Measurements from ENCODE around the gene ECHS1.
A peak's percentile ranks its signal among the peaks of the same experiment; 100 is the strongest.

ECHS1 gene

DNA sequence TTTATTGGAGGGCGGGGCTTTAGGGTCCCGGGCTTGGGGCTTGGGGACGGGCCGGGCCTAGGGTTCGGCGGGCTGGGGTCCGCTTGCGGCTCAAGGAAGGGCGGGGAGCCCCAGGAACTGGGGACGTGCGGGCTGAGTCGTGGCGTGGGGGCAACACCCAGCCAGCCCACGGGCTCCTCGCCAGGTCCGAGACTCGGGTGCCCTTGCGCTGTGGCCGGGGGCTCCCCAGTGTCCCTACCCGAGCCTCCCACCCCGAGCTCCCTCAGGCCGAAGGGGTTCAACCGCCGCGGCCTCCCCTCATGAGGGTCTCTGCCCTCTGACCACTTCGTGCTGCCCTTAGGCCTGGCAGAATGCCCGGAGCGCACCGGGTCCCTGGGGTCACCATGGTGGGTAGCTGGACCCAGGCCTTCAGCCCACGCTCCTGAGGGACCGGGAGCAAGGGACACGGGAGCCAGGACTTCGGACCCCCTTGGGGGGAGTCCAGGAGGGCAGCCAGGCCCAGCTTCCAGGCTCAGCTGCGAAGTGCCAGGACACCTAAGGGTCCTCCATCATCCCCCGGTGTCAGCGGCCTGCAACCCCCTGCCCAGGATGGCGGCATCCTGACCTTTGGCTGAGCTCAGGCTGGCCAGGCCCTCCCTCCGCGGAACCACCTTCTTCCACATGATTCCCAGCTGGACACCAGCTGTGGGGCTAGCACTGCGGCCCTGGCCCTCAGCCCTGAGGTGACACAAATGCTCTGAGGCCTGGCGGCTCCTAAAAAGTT lies 14.8 kb downstream of the ECHS1 start:
- DNase-seq (ENCODE audit: low spot score) = no peak

DNA sequence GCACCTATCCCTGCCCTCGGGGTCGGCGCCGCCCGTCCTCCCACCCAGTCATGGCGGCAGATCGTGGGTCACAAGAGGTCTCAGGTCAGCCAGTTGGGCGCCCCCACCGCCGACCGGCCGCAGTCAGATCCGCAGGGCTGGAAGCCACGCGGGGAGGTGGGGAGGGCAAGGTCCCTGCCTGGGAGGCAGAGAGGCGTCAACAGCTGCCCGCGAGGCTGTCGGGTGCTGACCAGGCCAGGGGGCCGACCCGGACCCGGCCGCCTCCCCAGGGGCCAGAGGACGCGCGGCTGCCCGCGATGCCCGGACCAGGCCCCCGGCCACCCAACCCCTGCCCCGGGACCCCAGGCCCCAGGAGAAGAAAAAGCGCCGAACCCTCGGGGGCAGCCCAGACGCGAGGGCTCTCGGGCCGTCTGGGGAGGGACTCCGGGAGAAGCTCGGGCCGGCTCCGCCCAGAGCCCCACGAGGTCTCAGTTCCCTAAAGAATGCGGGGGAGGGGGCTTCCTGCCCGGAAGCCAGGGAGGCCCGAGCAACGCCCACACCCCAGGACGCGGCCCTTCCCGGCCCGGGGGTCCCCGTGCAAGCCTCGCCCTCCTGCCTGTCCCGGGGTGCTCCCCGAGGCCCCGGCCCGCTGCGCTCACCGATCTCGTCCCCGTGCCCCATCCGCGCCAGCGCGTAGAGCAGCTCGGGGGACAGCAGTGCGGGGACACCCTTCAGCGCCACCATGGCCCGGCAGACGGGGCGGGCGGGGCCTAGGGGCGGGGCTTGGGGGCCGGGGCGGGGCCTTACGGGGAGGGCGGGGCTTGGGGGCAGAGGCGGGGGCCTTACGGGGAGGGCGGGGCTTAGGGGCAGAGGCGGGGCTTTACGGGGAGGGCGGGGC lies 15.6 kb downstream of the ECHS1 start, which contains the start of gene FUOM:
TSS of gene FUOM (minus strand) at position 735 of the 877 bp plus-strand sequence. CDS start at position 723, 12 bp downstream.
- DNase-seq (ENCODE audit: low spot score) = peak; percentile 90

DNA sequence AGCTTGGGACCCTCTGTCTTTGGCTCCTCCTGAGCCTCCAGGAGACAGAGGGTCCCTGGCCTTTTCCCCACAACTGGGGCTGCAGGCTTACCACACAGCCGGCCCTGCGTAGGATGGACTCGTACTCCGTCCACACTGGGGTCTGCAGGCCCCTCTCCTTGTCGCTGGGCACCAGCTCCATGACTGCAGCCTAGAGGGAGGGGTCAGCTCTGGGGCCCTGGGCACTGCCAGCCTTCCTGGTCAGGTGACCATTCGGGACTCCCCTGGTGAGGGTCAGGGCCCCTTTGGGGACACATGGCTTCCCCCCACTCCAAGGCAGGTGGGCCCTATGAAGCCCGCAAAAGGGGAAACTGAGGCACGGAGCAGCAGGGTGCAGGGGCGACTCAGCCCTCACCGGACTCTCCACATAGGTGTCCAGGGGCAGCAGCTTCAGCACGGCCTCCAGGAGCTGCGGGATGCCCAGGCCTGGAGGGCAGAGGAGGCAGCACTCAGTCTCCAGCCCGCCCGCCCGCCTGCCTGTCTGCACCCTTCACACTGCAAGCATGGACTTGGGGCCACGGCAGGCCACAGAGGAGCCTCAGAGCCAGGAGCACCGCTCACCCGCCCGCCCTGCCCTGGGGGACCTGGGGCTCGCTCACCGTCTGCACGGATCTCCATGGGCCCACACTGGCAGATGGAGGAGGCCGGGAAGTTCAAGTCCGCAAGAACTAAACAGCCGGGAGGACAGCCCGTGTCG lies 16.4 kb downstream of the ECHS1 start:
- no peak for DNase-seq (ENCODE audit: low spot score)

DNA sequence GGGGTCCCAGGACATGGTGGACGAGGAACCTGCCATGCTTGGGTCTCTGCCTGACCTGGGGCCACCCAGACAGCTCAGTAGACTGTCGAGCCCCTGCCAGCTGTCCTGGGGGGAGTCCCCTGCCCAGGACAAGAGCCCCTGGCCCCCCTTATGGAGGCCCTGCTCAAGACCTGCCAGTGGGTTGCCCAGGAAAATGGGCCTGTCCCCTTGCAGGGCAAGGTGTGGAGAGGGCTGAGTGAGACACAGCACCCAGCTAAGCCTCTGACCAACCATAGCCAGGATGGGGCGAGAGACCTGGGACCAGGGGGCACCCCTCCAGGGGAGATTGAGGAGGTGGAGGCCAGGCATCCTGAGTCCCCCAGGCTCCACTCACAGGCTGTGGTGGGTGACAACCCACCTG lies 17.2 kb downstream of the ECHS1 start:
- no peak for DNase-seq (ENCODE audit: low spot score)

DNA sequence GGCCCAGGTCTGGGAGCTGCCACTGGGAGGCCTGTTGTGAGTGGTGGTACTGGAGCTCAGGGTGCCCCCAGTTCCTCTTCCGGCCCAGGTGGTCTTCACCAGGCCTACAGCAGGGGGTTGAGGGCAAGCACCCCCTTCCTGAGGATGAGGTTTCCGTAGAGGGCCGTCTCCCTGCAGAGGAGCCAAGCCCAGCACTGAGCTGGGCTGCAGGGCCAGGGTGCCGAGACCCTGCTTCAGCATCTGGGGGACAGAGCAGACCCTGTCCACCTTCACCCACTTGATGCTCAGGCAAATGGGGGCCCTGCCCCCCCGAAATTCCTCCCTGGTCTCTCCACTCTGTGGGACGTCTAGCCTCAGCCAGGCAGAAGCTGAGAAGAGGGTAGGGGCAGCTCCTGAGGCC lies 17.9 kb downstream of the ECHS1 start:
- no peak for DNase-seq (ENCODE audit: low spot score)

DNA sequence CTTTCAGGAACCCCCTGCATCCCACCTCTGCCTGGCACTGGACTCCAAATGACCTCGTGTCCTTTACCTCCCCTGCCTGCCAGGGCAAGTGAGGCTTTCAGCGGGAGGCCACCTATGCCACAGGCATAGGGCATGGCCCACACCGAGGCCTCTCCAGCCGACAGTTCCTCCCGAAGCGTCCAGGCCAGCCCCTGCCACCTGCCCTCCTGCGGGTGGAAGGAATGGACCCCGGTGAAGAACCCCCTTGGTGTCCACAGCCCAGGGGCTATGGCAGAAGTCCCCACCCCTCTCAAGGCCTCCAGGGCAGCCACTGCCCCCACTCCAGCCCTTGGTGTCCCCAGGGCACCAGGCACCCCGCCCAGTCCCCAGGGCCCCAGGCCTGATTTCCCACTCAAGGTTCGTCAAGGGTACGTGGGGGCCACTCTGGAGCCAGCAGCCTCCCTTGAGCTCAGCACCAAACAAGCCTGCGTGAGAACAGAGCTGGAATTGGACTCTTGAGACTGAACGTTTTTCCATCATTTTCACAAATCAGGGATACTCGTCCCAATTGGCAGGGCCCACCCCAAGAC lies 18.4 kb downstream of the ECHS1 start:
- no peak for DNase-seq (ENCODE audit: low spot score)

DNA sequence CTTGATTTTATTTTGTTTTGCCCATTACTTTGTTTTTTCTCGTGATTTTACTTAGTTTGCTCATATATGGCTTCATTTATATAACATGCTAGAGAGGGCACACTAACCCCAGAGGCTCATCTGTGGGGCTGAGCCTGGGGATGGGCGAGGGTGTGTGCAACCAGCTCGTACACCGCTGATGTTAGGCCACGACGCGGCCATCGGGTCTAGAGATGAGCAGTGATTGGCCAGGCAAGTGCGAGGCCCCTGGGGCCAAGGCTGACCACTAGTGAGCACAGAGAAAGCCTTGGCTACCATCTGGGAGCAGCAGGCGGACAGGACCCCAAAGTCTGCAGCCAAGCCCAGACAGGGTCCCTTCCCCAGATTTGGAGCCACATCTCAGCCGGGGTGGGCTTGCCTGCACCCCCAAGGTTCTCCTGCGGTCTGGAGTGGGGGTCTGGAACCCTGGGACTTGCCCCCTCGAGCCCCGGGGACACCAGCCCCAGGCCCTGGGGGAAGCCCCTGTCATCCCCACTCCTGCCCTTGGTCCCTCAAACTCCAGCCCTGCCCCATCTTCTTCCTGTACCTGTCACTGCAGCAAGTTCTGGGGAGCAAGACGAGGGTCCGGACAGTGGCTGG lies 19.1 kb downstream of the ECHS1 start:
- DNase-seq (ENCODE audit: low spot score) = no peak

DNA sequence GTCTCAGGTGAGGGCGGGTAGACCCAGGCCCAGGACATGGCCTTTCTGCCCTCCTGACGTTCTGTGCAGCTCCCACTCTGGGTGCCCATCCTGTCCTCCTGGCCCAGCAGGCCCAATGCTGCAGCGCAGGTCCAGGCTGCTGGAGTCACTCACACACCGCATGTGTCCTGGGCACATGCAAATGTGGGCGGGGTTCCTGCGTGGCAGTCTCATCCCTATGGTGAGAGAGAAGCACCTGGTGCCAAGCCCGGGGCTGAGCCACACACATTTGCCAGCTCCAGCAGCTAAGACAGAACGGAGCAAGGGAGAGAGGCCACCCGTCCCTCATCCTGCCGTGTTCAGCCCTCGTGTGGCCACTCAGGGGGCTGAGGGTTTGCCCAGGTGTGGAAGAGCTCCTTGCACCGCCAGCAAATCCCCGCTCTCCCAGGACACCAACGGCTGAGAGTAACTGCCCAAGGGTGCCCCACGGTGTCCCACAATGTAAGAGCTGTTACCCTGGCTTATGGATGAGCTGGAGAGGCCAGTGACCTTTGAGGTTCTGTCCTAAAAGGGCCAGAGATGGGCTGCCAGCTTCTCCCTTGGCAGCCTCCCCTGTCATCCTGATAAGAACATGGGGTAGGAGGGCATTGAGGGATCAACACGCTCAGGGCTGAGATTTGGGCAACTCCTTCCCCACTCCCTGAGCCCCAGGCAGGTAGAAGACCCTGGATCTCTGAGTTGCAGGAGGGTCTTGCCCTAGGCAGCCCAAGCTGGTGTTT lies 19.8 kb downstream of the ECHS1 start:
- DNase-seq (ENCODE audit: low spot score) = no peak

DNA sequence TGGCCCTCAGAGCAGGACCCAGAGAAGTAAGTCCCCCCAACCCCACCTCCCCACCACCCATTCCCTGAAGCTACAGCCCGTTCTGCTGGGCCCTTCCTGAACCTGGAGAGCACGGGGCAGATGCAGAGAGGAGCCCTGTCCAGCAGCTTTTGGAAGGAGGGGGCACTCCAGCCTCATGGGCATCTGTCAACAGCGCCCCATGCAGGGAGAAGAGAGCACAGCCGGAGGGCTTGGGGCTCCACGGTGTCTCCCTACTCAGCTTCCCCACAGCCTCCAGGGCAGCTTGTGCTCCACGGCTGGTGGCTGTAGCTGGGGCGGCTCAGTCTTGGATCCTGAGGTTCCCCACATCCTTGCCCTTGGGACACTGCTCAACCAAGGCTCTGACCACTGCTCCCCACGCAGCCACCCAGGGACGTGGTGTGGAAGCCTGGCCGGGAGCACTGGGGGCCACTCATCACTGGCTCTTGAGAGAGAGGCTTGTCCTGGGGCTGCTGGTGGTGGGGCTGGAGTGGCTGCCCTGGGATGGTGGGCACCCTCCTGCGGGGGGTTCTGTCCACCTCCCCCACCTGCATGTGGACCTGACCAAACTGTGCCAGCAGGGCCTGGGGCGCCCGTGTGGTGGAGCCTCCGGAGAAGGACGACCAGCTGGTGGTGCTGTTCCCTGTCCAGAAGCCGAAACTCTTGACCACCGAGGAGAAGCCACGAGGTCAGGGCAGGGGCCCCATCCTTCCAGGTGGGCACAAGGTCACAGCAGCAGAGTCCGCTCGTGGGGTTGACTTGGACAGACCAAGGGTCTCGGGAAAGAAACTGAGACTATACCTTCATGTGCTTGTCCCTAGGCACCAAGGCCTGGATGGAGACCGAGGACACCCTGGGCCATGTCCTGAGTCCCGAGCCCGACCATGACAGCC lies 21.5 kb downstream of the ECHS1 start:
- no peak for DNase-seq (ENCODE audit: low spot score)

DNA sequence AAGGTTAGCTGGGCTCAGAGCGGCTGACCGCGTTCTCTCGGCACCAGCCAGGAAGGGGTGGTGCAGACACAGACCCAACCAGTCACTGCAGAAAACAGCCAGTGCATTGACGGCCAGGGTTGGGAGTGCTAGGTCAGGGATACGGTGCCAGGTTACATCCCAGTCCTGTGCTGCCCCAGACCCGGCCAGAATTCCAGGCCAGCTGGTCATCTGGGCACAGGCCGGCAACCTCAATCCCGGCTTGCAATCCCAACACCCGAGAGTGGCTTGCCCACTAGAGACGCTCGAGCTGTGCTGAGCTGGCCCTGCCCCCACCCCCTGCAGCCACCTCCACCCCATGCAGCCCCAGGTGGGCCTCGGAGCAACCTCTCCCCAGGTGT lies 22.2 kb downstream of the ECHS1 start:
- no peak for DNase-seq (ENCODE audit: low spot score)

DNA sequence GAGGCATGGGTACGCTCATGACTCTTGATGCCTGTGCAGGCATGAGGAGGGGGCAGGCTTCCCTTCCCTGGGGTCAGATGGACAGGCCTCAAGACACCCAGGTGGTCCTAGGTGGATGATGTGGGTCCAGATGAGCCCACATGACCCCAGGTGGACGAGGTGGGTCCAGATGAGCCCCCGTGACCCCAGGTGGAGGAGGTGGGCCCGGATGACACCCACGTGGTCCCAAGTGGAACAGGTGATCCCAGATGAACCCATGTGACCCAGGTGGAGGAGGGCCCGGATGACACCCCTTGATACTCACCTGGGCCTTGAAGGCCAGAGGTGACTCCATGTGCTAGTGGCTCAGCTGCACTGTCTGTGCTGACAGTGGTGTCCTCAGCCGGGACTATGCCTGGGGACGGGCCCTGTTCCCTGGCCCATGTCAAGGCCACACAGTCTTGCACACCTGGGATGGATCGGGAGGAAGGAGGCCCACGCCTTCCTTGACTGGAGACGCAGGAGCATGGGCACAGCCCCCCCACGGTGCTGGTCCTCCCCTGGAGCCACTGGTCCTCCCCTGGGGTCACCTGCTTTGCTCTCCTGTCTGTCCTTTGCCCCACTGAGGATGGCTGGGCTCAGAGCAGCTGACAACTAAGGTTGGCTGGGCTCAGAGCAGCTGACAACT lies 22.7 kb downstream of the ECHS1 start:
- no peak for DNase-seq (ENCODE audit: low spot score)

DNA sequence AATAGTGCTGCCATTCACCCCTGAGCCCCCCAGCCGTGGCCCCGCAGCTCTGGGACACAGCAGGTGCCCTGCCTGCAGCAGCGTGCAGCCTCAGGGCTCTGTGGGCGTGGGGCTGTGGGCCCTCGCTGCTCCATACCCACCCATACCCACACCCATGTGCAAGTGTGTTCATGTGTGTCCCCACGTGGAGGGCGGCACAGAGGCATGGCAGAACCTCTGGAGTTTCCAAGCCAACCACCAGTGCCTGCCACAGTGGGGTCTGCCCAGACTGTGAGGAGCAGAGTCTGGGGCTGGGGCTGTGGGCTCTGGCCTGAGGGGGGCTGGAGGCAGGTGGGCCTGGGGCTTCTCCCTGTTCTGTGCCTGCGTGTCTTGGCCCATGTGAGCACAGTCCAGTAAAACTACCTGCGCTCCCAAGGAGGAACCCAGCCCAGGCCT lies 23.6 kb downstream of the ECHS1 start:
- DNase-seq (ENCODE audit: low spot score) = no peak

DNA sequence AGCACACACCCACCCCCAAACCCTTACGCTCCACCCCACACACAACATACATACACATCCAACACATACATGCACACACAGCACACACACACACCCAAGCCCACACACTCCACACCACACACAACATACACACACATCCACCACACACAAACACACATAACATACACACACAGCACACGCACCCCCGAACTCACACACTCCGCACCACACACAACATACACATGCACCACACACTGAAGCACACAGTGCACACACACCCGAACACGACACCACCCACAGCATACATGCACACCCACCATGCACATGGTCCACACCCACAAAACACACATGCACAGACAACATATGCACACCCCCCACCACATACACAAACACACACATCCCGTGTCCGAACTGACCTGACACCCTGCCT lies 24.0 kb downstream of the ECHS1 start:
- no peak for DNase-seq (ENCODE audit: low spot score)

DNA sequence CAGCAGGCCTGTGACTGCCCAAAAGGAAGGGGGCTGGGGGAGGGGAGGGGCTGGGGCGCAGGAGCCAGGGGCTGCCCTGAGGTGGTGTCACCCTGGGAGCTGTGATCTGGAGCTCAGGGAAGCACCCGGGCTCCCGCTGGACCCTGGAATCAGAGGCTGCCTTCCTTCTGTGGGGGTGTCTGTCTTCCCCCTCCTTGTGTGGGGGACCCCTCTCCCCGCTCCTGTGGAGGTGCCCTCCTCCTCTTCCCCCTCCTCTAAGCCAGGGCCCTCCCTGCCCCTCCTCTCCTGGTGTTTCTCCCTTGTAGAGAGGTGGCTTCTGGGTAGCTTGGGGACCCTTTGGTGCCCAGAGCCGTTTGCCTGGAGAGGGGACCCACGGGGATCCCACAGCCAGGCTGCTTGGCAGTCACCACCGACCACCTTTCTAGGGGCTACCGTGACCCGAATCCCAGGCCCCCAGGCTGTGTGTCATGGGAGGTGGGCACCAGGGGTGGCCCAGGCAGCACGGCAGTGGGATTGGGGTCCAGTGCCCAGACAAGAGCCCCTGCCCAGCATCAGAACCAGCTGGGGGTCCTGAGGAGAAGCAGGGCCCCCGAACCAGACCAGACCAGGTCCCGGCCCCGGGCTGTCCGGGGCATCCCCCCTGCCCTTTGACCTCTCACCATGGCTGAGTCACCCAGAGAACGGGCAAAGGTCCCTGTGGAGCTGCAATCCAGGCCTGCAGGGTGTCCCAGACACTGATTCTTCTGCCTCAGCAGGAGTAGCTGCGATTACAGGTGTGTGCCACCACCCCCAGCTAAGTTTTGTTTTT lies 25.2 kb downstream of the ECHS1 start:
- peak; percentile 80 for DNase-seq (ENCODE audit: low spot score)

DNA sequence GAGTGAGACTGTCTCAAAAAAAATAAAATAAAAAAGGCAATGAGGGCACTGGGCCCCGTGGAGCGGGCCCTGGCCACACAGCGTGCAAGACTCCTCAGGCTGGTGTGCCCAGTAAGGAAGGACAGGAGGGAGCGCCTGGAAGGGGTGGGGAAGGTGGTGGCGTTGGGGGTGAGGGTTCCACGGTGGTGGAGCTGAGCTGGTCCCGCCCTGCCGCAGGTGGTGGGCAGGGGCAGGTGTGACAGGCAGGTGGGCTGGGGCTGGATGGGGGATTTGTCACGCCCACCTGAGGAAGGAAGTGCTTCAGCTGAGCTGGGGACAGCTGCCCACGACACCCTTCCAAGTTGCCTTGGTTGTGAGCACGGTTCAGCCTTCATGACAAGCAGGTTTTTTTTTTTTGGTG lies 26.7 kb downstream of the ECHS1 start:
- DNase-seq (ENCODE audit: low spot score) = no peak

DNA sequence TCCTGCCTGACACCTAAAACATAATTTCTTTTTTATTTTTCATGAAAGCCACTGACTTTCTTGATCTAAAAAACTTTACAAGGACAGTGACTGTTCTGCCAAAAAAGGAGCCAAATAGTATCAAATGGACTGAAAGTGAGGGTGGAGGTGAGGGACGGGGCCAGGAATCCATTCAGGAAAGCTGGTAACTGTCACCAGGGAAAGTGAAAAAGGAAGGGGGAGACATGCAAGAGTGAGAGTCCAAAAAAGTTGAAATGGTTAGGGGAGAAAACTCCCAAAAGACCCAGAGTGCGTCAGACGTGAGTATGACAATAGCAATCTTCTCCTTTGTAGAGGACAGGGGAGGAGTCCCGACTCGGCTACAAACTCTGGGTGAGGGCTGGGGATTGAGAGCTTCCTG lies 28.9 kb downstream of the ECHS1 start:
- no peak for DNase-seq (ENCODE audit: low spot score)

DNA sequence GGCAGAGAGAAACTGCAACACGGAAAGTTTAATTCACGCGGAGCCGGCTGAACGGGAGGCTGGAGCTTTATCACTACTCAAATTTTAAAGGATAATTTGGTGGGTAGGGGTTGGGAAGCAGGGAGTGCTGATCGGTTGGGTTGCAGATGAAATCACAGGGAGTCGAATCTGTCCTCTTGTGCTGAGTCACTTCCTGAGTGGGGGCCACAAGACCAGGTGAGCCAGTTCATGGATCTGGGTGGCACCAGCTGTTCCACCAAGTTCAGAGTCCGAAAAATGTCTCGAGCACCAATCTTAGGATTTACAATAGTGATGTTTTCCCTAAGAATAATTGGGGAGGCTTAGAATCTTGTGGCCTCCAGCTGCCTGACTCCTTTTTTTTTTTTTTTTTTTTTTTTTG lies 29.6 kb downstream of the ECHS1 start:
- no peak for DNase-seq (ENCODE audit: low spot score)

DNA sequence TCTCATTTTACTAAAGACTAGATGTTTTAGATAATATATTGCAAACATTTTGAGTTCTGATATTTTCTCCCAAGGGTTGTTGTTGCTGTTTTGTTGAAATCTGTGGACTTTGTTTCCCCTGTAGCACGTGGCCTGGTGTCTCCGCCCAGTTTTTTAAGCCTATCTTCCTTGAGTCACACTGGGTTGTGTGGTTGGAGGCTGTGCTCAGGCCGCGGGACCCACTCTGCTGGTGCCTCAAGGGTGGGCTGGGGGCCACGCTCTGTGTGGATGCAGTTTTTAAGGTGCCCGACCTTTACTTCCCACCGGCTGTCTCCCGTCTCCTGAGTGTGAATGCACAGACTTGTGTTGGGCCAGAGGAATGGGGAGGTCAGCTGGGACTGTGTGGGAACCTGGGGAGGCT lies 30.2 kb downstream of the ECHS1 start:
- no peak for DNase-seq (ENCODE audit: low spot score)

DNA sequence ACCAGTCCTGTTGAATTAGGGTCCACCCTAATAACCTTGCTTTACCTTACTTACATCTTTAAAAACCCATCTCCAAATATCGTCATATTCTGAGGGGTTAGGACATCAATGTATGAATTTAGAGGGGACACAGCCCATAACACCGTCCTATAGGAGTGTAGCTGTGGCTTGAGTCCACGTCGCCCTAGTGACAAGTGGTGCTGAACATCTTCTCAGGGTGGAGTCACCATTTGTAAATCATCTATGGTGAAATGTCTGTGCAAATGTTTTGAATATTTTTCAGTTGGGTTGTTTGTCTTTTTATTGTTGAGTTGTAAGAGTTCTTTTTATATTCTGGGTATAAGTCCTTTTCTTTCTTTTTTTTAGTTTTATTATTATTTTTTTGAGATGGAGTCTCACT lies 31.2 kb downstream of the ECHS1 start:
- no peak for DNase-seq (ENCODE audit: low spot score)

Data from HuH-7 (cell line).